Ishikawa (cell line): ENCODE results near the gene YEATS2.

Source experiments
- CEBPB ChIP-seq: IDR thresholded peaks from 2 replicates; pipeline ENCODE4 v1.6.1; 2012
- CREB1 ChIP-seq: IDR thresholded peaks from 2 replicates; pipeline ENCODE4 v1.6.1; 2012; ENCODE audit warnings: low read depth
- EGR1 ChIP-seq: IDR thresholded peaks from 2 replicates; pipeline ENCODE4 v1.6.1; 2012
- EP300 ChIP-seq: IDR thresholded peaks from 2 replicates; pipeline ENCODE4 v1.6.1; 2012; ENCODE audit warnings: borderline replicate concordance
- FOXM1 ChIP-seq: IDR thresholded peaks from 2 replicates; pipeline ENCODE4 v1.6.1; 2012; ENCODE audit warnings: low read depth, borderline replicate concordance
- NFIC ChIP-seq: IDR thresholded peaks from 2 replicates; pipeline ENCODE4 v1.6.1; 2012
- RAD21 ChIP-seq: IDR thresholded peaks from 2 replicates; pipeline ENCODE4 v1.6.1; 2012; ENCODE audit warnings: low read depth
- TAF1 ChIP-seq: IDR thresholded peaks from 2 replicates; pipeline ENCODE4 v1.6.1; 2012; ENCODE audit warnings: low read depth, mild to moderate bottlenecking
- TCF12 ChIP-seq: IDR thresholded peaks from 2 replicates; pipeline ENCODE4 v1.6.1; 2012; ENCODE audit warnings: low read depth
- TEAD4 ChIP-seq: IDR thresholded peaks from 2 replicates; pipeline ENCODE4 v1.6.1; 2012
- YY1 ChIP-seq: IDR thresholded peaks from 2 replicates; pipeline ENCODE4 v1.6.1; 2012; ENCODE audit warnings: low read depth
- ZBTB7A ChIP-seq: IDR thresholded peaks from 2 replicates; pipeline ENCODE4 v1.6.1; 2012; ENCODE audit warnings: low read depth
- TF ChIP-seq, protein P1 (sequence below): IDR thresholded peaks from 2 replicates; pipeline ENCODE4 v1.6.1; 2012; ENCODE audit warnings: low read depth, mild to moderate bottlenecking
- TF ChIP-seq, protein P2 (sequence below): IDR thresholded peaks from 2 replicates; pipeline ENCODE4 v1.6.1; 2012
- TF ChIP-seq, protein P3 (sequence below): IDR thresholded peaks from 2 replicates; pipeline ENCODE4 v1.6.1; 2012

Gene YEATS2

DNA sequence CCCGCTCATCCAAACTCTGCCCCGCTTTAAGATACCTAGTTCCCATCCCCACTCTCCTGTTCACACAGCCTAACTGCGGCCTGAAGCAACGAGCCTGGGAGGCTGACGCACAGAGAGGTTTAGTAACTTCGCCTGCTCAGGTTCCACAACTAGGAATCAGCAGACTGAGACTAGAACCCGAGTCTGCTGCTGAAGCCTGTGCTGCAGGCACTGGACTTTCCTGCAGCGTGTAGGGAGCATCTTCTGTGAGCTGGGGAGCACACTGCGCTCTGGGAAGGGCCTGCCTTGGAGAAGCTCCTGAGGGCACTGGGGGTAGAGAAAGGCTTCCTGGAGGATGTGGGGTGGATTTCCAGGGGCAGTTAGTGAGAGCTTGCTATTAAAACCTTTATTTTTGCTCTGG lies 132.6 kb downstream of the YEATS2 start:
- TF ChIP-seq, protein P1, sequence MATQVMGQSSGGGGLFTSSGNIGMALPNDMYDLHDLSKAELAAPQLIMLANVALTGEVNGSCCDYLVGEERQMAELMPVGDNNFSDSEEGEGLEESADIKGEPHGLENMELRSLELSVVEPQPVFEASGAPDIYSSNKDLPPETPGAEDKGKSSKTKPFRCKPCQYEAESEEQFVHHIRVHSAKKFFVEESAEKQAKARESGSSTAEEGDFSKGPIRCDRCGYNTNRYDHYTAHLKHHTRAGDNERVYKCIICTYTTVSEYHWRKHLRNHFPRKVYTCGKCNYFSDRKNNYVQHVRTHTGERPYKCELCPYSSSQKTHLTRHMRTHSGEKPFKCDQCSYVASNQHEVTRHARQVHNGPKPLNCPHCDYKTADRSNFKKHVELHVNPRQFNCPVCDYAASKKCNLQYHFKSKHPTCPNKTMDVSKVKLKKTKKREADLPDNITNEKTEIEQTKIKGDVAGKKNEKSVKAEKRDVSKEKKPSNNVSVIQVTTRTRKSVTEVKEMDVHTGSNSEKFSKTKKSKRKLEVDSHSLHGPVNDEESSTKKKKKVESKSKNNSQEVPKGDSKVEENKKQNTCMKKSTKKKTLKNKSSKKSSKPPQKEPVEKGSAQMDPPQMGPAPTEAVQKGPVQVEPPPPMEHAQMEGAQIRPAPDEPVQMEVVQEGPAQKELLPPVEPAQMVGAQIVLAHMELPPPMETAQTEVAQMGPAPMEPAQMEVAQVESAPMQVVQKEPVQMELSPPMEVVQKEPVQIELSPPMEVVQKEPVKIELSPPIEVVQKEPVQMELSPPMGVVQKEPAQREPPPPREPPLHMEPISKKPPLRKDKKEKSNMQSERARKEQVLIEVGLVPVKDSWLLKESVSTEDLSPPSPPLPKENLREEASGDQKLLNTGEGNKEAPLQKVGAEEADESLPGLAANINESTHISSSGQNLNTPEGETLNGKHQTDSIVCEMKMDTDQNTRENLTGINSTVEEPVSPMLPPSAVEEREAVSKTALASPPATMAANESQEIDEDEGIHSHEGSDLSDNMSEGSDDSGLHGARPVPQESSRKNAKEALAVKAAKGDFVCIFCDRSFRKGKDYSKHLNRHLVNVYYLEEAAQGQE: no peak
- TF ChIP-seq NFIC (no peak), FOXM1 (no peak), YY1 (no peak), TEAD4 (no peak), CEBPB (no peak), TCF12 (no peak)
- TF ChIP-seq, protein P2, sequence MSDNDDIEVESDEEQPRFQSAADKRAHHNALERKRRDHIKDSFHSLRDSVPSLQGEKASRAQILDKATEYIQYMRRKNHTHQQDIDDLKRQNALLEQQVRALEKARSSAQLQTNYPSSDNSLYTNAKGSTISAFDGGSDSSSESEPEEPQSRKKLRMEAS: no peak
- TF ChIP-seq, protein P3, sequence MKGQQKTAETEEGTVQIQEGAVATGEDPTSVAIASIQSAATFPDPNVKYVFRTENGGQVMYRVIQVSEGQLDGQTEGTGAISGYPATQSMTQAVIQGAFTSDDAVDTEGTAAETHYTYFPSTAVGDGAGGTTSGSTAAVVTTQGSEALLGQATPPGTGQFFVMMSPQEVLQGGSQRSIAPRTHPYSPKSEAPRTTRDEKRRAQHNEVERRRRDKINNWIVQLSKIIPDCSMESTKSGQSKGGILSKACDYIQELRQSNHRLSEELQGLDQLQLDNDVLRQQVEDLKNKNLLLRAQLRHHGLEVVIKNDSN: no peak

DNA sequence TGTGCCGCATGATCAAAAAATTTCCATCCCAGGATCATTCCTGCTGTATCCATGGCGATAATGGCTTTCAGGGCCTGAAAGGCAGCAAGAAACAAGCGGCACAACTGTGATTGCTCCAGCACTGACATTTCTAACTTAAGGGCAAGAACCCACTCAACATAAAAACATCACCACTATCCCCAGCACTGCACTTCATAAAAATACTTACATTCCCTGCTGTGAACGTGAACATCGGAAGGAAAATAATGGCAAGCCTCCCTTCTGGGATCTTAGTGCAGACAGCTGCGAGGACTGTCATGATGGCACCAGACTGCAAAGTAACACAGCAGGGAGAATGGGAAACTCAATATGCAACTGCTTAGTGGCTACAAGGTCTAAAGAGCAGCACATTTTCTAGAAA lies 135.9 kb downstream of the YEATS2 start:
- TF ChIP-seq NFIC (no peak), TAF1 (no peak), ZBTB7A (no peak), YY1 (no peak)

DNA sequence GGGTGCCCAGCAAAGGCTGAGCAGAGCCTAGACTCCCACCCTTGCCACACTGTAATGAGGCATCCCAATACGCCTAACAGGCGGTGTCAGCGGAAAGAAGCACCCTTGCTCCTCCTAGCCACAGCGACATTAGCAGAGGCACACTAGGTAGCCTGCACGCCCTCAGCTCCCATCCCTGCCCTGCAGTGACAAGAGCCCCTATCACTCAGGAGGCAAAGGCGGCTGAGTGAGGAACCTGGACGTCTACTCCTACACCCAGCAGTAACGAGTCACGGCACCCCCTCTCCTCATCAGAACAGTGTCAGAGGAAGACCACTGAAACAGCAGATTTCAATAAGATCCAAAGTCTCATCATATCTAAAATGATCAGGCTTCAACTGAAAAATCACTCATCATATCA lies 139.8 kb downstream of the YEATS2 start:
- TF ChIP-seq EP300 (no peak), NFIC (no peak), ZBTB7A (no peak), RAD21 (no peak), TCF12 (no peak), FOXM1 (no peak), TAF1 (no peak), CREB1 (no peak), TEAD4 (no peak), YY1 (no peak), CEBPB (no peak), EGR1 (no peak)
- TF ChIP-seq, protein P3: no peak
- TF ChIP-seq, protein P1: no peak
- TF ChIP-seq, protein P2: no peak

DNA sequence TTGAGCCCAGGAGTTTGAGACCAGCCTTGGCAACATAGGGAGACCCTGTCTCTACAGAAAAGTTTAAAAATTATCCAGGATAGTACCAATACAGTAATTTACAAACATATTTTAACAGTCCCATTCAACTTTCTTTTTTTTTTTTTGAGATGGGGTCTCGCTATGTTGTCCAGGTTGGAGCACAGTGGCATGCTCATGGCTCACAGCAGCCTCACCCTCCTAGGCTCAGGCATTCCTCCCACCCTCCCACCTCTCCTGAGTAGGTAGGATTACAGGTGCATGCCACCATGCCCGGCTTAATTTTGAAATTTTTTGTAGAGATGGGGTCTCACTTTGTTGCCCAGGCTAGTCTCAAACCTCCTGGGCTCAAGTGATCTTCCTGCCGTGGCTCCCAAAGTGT lies 140.3 kb downstream of the YEATS2 start:
- TF ChIP-seq NFIC (no peak), EGR1 (no peak), ZBTB7A (no peak), RAD21 (no peak), TCF12 (no peak), TAF1 (no peak), EP300 (no peak), FOXM1 (no peak), YY1 (no peak), CEBPB (no peak), TEAD4 (no peak), CREB1 (no peak)
- TF ChIP-seq, protein P3: no peak
- TF ChIP-seq, protein P1: no peak
- TF ChIP-seq, protein P2: no peak
